Measurements from ENCODE around the gene TMOD4.
A peak's percentile ranks its signal among the peaks of the same experiment; 100 is the strongest.

TMOD4 gene

DNA sequence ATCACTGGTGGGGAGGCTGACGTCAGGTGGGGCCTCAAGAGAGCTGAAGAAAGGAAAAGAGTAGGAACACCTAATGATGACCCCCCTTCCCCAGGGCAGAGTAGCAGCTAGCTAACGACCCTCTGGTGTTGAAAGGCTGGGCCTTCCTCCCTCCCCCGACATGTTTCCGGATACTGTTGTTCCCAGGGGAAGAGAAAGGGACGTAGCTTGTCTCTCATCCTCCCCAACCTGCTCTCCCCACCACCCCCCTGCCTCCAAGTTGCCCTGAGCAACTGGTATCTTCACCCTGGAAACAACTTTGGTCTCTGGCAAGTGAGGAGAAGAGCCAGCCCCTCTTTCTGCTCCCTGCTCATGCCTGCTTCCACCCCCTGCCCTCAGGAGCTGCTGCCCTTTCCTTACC lies 31.8 kb downstream of the TMOD4 start:
- DNase-seq (ENCODE audit: extremely low read depth in 1 of 2, low read depth in 1 of 2): no peak

DNA sequence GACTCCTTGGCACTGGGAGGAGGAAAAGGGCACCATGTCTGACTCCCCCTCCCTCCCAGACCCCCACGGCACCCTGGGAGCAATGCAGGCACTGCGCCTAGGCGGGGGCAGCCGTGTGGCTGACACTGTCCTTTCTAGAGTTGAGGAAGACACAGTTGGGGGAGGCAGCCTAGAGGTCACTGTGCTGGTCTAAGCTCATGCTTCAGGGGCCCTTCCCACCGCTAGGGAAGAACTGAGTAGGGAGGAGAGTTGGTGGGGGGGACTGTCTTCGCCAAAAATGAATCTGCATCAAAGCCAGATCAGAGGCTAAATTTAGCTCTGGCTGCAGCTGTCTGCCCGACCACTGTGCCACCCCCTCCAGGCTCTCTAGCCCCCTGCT lies 32.7 kb downstream of the TMOD4 start:
- no peak for DNase-seq (ENCODE audit: extremely low read depth in 1 of 2, low read depth in 1 of 2)

DNA sequence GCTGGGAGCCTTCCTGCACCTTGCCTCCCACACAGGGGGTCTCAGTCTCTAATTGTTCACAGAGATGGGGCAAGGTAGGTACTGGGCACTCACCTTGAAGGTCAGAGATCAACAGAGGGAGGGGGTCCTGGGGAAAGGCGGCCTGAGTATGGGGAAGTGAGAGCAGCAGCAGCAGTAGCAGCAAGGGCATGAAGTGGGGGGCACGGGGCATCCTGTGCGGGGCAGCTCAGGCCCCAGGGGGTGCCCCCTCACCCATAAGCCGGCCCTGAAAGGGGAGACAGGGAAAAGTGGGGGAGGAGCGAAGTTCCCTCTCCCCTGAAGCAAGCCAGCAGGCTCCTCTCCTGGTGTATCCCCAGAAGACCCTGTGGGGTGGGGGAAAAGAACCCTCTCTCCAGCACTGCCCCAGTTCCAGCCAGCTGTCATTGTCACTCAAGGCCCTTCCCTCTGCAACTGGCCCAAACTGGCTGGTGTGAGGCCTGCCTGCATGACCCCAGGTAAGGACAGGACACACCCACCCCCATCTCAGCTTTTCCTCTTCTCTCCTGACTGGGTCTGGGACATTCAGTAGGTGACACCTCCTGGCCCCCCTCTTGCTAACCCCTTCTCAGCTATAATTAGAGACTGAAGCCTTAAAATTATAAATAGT lies 33.2 kb downstream of the TMOD4 start:
- no peak for DNase-seq (ENCODE audit: extremely low read depth in 1 of 2, low read depth in 1 of 2)

DNA sequence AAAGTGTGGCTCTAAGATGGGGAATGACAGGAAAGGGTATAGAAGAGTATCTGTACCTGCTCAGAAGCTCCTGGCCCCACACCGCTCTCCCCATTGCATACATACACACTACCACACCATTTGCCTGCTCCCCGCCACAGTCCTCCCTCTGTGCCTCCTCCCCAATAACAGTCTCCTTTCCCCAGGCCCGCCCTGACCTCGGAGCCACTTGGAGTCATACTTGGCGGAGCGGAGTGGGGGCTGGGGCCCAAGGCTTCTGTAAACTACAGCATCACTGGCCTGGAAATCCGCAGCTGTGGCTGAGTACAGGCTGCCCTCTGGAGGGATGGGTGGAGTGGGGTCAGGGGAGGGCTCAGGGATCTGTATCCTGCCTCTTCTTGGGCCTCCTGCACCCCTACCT lies 38.0 kb downstream of the TMOD4 start:
- no peak for DNase-seq (ENCODE audit: extremely low read depth in 1 of 2, low read depth in 1 of 2)

DNA sequence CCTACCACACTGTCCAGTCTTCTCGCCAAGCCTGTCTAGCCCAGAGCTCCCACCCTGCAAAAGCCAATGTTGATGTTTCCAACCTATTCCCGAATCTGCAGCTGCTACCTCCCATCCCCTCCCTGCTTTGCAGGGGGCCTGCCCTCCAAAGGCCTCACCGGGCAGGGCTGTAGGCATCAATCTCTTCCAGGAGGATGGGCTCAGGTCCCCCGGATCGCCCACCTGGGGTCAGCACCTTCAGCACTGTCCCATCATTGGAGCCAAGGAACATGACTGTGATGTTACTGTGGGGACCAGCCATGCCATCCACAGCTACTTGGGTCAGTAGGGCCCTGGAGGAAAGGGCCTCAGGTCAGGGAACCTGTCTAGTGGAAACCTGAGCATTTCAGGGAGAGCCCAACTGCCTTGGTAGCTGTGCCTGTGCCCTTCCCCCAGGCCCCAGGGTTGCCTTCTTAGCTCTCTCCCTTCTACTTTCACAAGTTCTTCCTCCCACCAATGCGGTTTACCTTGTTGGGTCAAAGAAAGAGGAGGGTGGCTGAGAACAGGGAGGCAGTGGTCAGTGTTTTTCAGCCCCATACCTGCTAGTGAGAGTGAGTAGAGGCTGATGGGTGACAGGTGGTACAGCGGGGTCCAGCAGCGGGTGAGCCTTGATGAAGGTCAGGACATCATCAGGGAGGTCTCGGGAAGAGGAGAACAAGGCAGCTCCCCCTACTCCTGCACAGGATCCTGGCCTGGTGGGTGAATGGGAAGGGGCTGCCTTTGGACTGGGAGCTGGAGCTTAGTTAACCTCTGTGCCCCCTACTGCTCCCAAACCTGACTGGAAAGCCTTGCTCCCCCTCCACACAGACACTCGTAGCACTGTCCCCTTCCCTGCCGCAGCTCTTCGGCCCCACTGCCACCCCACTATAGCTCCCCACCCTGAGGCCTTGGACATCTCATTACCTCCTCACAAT lies 40.1 kb downstream of the TMOD4 start:
- DNase-seq (ENCODE audit: extremely low read depth in 1 of 2, low read depth in 1 of 2): no peak

DNA sequence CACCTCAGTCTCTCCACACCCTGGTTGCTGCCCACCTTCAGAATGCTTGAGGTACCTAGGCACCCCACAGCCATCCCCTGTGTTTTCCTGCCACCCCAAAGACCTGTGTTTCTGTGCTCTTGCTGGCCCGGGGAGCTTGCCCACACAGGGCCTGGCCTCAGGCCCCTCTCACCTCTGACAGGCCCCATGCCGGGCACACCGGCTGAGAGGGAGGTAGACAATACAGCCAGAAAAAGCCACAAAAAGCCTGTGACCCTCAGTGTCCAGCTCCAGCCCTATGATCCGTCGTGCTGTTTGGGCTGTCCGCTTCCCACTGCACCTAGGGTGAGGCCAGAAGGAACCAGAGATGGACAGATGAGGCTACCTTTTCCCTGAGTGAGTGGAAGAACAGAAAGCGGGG lies 40.8 kb downstream of the TMOD4 start:
- DNase-seq (ENCODE audit: extremely low read depth in 1 of 2, low read depth in 1 of 2): no peak

DNA sequence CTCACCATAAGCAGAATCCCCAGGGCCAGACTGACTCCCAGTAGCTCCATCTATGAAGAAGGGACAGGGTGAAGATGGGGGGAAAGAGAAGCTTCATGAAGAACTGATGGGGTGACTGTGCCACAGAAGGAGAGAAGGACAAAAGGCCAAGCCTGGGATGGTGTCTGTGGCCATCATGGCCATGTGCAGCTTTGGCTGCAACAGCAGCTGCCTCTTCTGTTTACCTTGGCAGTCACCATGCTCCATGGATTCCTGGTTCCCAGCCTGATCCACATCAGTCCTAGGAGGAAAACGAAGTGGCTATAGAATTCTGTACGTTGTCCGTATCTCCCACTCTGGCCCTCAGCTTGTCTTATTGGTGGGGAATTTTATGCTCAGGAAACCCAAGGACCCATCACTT lies 41.4 kb downstream of the TMOD4 start:
- no peak for DNase-seq (ENCODE audit: extremely low read depth in 1 of 2, low read depth in 1 of 2)

DNA sequence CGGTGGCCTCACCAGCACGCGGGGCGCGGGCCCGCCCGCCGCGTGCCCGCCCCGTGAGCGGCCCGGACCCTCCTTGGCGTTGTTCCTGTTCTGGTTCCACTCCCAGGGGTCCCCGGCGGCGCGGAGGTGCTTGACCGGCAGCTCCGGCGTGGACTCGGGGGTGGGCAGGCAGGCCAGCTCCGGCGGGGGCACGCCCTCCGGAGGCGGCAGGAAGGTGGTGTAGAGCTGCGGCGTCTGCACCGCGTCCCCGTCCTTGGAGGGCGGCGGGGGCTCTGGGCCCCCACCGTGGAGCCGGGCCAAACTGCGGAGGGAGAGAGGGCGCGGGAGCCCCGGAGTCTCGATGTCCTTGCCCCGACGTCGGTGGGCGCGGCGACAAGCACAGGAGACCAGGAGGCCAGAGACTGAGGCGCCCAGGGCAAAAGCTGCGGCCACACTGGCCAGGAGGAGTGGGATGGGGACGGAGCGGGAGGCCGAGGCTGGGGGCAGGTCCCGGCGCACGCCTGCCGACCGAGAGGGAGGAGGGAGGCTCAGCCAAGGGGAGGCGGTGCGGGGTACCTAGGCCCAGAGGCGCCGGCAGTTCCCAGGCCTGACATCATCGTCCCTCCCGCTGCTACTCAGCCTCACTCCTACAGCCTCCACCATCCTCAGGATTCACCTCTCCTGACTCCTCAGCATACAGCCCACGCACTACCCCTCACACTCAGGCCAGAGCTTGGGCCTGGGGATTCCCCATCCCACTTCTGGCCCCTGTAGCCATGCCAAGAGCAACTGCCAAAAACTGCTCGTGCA lies 42.6 kb downstream of the TMOD4 start:
- DNase-seq (ENCODE audit: extremely low read depth in 1 of 2, low read depth in 1 of 2): no peak

DNA sequence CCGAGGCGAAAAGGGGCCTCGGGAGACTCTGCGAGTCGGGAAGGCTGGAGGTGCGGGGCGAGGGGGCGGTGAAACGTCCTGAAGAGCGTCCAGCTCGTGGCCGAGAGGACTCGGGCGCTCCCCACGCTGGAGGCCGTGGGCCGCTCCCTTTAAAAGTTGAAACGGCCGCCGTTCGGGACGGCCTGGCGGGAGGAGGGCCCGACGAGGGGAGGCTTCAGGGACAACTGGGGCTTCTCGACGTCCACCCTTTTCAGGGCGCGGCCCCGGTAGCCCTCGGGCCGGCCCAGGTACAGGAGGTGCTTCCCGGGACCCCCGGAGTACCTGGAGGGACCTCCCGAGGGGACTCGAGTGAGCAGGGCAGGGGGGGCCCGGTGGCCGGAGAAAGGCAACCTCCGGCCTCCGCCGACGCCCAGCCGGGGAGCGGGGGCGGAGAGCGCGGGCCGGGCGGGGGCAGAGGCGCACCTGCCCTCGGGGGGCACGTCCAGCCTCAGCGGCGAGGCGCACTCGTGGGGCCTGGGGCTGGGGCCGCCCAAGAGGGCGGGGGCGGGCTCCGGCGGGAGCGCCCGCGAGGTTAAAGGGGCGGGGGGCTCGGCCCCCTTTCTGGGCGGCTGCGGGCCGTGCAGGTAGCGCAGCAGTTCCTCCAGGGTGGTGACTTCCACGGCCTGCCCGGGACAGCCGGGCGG lies 43.3 kb downstream of the TMOD4 start:
- no peak for DNase-seq (ENCODE audit: extremely low read depth in 1 of 2, low read depth in 1 of 2)

DNA sequence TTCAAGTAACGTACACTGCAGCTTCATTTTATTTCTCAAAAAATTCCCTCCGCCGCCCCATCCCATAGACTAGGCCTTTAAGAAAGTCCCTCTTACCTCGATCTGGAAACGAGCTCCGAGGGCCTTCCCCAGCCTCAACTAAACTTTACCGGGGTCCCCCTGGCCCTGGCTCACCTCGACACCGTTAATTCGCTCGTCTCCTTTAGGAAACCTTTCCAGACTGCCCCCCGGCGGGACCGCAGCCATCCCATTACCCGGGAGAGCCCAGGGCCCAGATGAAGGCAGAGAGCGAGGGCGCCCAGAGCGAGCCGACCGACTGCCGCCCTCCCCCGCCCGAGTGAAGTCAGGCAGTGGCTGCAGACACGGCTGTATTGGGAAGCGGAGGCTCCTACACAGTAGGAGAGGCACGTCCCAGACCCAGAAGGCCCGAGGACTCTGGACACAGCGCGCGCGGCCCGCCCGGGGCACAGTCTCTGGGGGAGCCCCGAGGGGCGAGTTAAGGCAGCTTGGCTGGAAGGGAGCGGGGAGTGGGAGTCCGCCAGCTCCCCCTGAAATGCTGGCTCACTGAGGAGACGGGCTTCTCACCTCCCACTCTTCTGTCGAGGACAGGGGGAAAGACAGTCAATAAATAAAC lies 44.0 kb downstream of the TMOD4 start:
- no peak for DNase-seq (ENCODE audit: extremely low read depth in 1 of 2, low read depth in 1 of 2)

DNA sequence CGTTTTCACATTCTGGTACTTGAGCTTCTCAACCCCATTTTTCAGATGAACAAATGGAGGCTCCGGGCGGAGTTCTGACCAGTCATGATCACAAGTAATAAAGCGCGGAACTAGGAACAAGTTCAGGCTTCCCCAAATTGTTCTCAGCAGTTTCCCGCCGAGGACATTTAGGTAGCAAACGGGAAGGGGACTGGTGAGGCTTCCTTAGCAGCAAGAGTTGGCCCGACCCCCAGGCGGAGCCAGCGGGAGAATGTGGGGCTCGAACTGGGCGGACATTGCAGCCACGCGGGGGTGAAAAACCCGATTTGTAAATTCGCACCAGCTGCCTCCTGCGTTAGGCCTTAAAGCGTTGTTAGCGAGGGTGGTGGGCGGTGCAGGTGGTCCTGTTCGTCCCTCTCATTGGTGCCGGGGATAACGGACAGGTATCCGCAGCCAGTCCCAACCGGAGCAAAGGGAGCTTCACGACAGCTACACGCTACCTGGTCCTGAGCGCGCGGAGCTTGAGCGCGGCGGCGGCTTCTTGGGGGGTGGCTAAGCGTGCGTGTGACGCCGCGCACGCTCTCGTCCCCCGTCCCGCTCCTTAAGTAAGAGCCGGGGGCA lies 44.7 kb downstream of the TMOD4 start:
- peak; percentile 70 to 90 for DNase-seq (ENCODE audit: extremely low read depth in 1 of 2, low read depth in 1 of 2)

DNA sequence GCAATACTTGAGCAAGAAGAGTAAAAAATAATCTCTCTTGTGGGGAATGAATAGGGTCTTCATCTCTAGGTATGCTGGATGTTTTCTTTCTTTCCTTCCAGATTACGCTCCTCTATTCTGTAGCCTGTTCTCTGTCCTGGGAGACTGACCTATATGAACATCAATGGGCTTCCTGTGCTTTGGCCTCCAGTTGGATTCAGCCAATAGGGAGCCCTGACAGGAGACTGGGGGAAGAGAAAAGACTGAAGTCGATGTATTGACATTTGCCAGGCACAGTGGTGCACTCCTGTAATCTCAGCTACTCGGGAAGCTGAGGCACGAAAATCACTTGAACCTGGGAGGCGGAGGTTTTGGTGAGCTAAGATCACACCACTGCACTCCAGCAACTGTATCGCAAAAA lies 47.0 kb downstream of the TMOD4 start:
- DNase-seq (ENCODE audit: extremely low read depth in 1 of 2, low read depth in 1 of 2): no peak

DNA sequence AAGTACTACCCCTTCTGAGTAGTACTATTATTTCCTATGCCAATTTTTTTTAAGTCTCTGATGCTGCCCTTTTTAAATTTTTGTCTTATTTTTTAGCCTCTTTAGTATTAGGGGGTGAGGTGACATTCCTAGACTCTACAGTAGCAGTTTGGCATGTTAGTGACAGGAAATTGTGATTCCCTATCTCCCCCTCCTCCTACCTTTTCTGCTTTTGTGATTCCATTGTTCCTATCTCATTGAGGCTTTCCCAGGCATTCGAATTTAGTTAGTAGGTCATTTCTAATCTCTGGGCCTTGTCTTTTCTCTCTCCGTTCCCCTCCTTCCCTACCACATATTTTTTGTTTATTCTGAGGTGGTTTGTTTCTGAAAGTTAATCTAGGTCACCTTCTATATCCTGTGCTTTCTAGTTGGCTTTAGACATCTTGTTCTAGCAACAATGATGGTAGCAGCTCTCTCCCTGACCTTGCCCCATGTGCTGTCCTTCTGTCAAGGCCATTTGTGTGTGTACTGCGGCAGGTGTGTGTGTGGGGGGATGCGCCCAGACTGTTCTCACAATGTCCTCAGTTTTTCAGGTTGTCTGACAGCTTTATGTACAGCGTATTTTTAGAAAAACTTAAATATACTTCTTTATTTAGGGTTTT lies 50.9 kb downstream of the TMOD4 start:
- DNase-seq (ENCODE audit: extremely low read depth in 1 of 2, low read depth in 1 of 2): no peak
